ENCODE results near the gene SYCE3.
"Not testable (repeated sequence)": the region's sequence is repeated elsewhere in the genome, so short reads cannot be mapped to it uniquely, and the experiment has no call there.

SYCE3 gene

GRCh38 chr22:50544746-50545253, 17.9 kb downstream of the SYCE3 start:
- no peak for DNase-seq (ENCODE audit: low read depth)
- TF ChIP-seq CTCF (conservative IDR thresholded peaks at IDR 0.05; ENCODE audit: low read depth, low read length): no peak
- no peak overlapping the region for H3K4me3 ChIP-seq (ENCODE audit: low read length)

DNA sequence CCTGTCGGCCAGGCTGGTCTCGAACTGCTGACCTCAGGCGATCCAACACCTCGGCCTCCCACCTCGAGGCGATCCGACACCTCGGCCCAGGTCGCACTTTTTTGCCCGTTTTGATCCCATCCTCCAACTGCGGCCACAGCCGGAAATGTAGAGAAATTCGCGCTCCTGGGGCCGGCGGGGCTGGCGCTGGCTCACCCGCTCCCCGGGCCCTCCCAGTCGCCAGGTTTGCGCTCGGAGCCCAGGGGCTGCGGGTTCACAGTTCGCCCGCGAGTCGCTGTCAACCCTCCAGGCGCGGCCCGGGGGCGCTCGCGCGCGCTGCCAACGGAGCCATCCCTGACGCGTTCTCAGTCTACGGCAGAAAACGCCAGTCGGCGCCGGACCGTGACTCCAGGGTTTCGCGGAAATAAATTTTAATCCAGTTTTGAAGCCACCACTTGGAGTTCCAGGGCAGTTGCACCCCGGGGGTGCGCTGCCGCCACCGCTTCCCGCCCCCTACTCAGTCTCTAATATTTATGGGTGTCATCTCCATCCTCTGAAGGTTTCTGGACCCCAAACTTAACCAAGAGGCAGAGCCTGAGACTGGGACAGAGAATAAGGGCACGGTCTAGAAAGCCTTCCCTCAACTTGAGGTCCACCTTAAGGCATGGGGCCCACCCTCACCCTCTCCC, 18.5 kb downstream of the SYCE3 start:
- DNase-seq (ENCODE audit: low read depth): no peak
- peak; percentile 67 for TF ChIP-seq CTCF (conservative IDR thresholded peaks at IDR 0.05; ENCODE audit: low read depth, low read length)
- H3K4me3 ChIP-seq (ENCODE audit: low read length): no peak overlapping the region

DNA sequence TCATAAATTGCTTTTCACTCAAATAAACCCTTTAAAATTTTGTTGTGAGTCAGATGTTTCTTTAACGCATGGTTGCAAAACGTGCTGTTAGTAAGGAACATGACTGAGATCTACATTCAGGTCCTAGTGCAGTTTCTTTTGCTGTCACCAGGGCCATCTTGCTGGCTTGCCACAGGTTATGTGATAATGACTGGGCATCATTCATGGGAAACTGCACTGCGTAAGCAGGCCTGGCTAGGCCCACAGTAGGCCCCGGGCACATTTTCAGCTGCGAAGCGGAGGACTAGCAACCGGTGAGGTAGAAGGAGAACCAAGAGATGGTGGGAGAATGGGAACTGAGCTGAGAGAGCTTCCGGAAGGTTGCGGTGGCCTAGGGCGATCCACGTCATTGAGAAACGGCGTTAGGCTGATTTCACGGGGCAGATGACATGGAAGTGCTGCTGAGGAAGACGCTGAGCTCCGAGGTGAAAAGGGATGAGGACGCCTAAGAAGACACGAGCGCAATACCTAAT, 20.2 kb downstream of the SYCE3 start:
- TF ChIP-seq CTCF (conservative IDR thresholded peaks at IDR 0.05; ENCODE audit: low read depth, low read length): no peak
- H3K4me3 ChIP-seq (ENCODE audit: low read length): no peak overlapping the region
- no peak for DNase-seq (ENCODE audit: low read depth)

- H3K4me3 ChIP-seq (ENCODE audit: low read length); DNase-seq (ENCODE audit: low read depth): not testable (repeated sequence)
Measured at GRCh38 chr22:50541667-50542026, 21.1 kb downstream of the SYCE3 start.

DNA sequence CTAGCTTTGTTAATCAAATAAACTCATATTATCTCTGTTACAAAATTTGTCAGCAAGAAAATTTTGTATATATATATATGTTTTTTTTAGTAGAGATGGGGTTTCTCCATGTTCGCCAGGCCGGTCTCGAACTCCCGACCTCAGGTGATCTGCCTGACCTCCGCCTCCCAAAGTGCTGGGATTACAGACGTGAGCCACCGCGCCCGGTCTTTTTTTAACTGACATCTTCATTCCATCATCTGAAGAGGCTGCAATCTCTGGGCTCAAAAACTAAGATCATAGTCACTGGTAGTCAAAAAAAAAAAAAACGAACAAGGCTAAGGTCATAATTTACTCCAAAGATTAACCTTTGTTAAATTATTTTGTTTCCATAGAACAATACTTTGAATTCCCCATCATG, 22.3 kb downstream of the SYCE3 start:
- no peak for DNase-seq (ENCODE audit: low read depth)
- H3K4me3 ChIP-seq (ENCODE audit: low read length): no peak overlapping the region
- no peak for TF ChIP-seq CTCF (conservative IDR thresholded peaks at IDR 0.05; ENCODE audit: low read depth, low read length)

DNA sequence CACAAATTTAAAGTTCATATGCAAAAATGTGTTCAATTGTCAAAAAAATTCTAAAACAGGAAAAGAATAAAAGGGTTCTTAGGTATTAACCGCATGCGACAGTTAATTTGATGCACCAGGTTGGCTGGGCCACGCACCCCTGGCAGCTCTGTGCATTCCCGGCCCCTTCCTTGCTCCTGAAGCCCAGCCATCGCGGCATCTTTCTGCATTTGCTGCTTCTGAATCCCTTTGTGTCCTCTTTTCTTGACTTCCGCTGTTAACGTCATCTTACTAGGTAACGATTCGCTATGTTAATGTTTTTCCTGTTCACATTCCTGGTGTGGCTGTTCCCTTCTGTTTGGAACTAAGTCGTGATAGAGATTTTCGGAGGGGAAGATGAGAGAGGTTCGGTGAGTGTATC, 25.0 kb downstream of the SYCE3 start:
- no peak for DNase-seq (ENCODE audit: low read depth)
- no peak for TF ChIP-seq CTCF (conservative IDR thresholded peaks at IDR 0.05; ENCODE audit: low read depth, low read length)
- no peak overlapping the region for H3K4me3 ChIP-seq (ENCODE audit: low read length)

- H3K4me3 ChIP-seq (ENCODE audit: low read length): no peak overlapping the region
- no peak for TF ChIP-seq CTCF (conservative IDR thresholded peaks at IDR 0.05; ENCODE audit: low read depth, low read length)
- no peak for DNase-seq (ENCODE audit: low read depth)
Measured at GRCh38 chr22:50536226-50536625, 26.5 kb downstream of the SYCE3 start.
